Measurements from ENCODE around the gene FAM118A.
"Not testable (repeated sequence)": the region's sequence is repeated elsewhere in the genome, so short reads cannot be mapped to it uniquely, and the experiment has no call there.

The FAM118A gene

DNA sequence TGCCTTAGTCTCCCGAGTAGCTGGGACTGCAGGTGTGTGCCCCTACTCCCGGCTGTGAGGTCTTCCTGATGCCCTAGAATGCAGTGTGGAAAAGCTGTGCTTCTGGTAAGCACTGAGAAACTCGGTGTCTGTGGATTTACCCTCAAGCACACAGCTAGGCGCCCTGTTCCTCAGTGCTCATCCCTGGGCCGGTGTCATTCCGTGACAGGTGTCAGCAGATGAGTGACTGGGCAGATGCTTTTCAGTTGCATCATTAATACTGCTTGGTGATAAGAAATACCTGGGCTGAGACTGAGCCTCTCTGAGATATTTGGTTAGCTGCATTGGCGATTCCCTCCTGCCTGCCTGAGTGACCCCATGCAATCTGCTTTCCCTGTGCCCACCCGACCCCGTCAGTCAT is 21.8 kb downstream of the FAM118A start:
- DNase-seq (ENCODE audit: low spot score), result no peak

DNA sequence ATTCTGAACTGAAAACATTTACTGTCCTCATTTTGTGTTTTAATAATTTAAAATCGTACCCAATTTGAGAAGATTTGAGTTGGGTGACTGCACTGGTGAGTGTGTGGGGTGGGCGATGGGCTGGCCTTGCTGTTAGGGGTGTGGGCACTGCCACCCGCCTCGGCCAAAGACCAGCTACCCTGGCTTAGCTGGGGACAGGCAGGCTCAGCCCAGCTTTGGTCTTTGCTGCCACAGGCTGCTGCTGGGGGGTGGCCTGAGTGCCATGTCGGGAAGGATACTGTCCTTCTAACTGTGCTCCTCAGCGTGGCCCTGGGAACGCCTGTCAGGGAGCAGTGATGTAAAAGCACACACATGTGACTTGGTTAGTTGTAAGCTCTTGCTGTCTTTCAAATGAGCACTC is 22.3 kb downstream of the FAM118A start:
- DNase-seq (ENCODE audit: low spot score), result no peak

DNA sequence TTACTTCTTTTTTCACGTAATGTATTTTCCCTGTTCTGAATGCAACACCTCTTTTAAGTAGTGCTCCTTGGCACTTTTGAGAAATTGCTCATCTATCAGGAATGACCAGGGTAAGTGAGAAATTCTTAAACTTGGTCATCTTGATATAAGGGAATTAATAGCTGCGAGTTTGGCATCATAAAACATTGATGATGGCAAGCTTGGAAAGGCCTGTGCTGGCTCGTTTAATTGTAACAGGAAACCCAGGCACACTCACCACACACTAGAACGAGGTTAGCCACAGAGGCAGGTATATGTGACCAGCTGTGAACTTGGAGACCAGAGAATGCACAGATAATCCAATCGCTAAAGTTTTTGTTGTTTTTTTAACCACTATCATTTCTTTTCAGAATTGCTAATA is 24.3 kb downstream of the FAM118A start:
- no peak for DNase-seq (ENCODE audit: low spot score)

DNA sequence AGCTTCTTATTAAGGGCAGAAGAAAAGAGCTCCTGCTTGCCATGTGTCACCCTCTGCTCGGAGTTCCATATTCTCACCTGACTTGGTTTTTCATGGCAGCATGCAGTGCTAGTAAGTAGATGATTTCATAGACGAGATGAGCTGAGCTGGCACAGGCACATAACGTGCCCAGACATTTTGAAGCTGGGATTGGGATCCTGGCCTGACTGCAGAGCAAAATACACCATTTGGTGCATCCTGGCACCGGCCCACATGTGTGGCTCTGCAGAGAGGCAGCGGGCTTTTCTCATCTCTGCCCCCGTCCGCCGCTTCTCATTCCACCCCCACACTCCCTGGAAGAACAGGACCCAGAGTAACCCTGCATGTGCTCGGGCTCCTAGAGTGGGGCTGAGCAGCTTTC is 24.8 kb downstream of the FAM118A start:
- peak; percentile 45 for DNase-seq (ENCODE audit: low spot score)

DNA sequence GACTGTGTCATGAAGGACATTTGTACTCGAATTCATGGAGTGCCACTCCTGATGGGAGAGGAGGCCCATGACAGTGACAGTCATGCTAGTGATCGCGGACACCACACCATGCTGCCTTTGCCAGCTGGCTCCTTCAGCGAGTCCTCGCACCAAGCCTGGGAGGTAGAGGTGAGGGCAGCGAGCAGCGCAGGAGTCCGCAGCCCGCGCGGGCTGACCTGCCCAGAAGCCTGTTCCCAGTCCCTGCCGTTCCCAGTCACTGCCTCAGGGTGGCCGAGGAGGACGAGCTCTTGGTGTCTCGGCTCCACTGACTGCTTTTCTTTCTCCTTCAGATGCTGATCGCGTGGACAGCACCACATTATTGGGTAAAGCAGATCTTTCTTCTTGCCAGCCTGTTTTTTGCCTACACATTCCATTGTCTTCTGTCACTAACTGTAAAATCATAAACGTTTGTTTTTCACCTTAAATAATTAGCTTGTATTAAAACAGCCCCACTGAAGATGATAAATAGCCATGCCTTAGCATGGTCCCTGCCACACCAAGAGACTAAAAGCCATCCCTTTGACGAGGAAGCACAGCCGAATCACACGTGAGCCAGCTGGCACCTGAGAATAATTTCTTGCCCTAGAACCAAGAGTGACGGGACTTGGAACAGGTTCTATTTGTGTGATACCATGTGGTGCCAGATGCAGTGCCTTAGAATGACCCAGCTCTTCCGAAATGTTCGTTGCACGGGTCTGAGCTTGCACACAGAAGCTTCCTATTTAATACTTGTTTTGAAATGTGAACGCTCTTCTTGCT is 25.5 kb downstream of the FAM118A start:
- no peak for DNase-seq (ENCODE audit: low spot score)

DNA sequence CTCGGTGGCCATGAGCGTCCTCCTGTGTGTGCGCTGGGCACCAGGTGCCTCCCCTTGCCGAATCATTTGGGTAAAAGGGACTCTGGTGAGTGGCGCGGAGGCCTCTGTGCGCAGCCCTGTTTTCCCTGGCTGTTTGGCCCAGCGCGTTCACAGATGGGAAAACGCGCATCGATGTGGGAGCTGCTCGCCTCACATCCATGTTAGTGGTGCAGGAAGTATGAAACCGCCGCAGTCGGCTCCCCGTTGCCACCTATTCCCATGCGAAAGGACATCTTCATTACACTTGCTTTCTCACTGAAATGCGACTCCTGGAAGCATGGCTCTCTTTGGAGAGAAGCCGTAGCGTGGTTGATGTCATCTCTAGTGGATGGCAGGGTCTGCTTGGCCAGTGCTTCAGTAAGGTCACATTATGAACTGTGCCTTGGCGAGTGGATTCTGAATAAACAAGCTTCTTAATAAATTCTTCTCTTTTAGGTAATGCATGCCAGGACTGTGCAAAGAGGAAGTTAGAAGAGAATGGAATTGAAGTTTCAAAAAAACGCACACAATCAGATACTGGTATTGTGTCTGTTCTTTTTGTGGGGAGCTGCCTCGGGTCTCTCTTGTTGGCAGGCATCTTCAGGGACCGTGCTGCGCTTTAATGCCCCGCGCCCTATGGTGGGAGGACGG is 26.3 kb downstream of the FAM118A start:
- no peak for DNase-seq (ENCODE audit: low spot score)

DNA sequence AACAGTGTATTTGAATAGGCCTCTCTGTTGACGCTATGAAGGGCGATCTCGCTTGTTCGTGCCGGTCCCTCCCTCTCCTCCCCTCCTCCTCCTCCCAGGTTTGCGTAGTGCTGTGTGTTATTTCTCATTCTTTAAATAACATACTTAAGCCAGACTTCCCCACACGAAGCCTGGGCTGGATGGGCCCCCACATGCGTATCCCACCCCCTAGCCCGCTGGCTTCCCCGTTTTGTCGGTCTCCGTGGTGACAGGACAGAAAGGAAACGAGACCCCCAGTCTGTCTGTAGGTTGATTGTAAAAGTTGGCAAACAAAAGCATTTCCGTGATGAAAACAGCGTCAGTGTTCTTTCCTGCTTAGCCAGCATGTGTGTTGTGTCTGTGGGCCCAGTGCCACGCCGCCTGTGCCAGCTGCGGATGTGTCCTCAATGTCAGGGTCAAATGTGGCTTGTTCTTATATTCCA is 27.3 kb downstream of the FAM118A start:
- DNase-seq (ENCODE audit: low spot score), result peak; percentile 81

DNA sequence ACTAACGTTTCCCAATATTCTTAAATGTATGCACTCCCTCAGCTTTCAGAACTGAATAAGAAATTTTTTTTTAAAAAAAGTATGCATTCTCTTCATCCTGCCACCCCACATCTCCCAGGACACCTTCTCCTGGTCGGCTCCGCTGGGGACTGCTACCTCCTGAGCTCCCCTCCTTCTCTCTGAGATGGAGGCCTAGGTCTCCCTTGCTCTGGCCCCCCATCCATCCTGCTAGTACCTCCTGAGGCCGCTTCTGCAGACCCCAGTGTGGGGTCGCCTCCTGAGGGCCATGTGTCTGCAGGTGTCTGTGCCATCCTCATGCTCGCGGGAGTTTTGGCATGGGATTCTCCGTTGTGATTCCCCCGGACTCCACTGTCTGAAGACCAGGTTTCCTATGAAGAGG is 27.8 kb downstream of the FAM118A start:
- DNase-seq (ENCODE audit: low spot score), result no peak

DNA sequence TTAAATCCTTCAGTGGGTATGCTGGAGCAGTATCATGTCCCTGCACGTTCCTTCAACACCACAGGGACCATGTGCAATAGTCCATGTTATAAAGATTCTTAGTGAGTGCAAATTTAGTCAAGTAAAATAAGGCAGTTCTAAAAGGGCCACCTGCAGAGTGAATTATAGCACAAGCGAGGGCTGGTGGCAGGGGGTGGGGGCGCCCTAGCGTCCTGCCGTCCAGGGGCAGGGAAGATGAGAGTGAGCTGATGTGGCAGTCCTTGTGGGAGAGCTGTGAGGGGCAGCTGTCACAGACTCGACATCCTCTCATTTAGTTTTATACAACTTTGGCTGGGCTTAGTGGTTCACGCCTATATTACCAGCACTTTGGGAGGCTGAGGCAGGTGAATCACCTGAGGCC is 29.1 kb downstream of the FAM118A start:
- no peak for DNase-seq (ENCODE audit: low spot score)

DNA sequence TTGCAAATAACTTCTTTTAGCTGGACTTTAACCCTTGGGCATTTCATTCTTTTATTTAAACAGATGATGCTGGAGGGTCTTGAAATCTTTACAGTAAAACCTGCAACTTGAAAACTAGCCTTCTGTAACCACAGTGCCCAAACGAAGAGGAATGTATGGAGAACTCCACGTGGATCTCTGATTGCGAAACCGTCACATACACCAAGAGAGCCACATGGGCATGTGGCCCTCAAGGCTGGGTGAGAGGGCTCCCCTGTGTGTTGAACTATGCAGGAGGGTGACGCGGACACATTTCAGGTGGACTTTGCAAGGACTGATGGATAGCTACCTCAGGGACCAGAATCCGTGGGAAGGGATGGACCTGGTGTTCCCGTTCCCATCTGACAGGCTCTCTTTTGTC is 30.6 kb downstream of the FAM118A start:
- DNase-seq (ENCODE audit: low spot score), result no peak

DNA sequence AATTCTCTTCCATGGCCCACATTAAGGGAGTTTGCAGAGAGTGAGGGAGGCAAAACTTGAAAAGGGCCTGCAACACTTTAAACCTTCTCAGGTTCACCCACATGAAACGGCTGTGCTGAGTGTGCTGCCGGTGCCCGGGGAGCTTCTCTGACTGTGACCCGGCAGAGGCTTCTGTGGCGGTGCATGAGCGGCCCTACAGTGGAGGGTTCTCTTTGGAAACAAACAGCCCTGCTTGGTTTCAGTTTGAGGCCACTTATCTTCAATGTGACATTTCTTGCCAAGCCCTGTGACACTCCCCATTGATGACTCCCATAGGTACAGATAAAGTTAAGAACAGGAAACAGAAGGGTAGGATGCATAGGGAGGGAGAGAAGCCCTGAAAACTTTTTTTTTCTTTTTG is 31.8 kb downstream of the FAM118A start:
- no peak for DNase-seq (ENCODE audit: low spot score)

DNA sequence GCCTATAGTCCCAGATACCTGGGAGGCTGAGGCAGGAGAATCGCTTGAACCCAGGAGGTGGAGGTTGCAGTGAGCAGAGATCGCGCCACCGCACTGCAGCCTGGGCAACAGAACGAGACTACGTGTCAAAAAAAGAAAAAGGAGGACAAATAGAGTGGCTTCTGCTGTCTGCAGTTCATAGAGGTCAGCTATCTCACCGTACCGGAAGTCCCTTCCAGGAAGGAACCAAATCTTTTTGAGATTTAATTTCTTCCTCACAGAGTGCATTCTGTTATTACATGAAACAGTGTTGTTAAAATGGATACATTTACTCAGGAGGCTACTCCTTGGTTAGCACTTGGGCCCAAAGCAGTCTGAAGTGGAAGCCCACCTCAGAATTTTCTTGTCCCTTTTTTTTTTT is 33.4 kb downstream of the FAM118A start:
- DNase-seq (ENCODE audit: low spot score), result no peak

DNA sequence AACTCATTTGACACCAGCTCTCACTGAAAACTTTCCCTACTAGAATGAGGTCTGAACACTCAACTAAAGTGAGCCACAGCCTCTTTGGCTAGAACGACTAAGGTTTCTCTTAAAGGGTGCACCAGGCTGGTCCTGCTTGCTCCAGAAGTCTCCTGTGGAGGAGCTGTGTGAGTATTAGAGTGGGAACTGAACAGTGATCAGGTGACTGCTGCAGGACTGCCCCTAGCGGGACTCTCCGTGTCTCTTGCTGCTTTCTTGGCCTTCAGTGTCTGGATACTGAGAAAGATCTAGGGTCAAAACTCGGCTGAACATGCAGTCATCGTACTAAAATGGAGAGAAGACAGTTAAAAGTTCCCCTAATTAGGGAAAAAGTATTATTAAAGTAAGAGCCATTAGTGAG is 34.6 kb downstream of the FAM118A start:
- DNase-seq (ENCODE audit: low spot score), result peak; percentile 40

DNA sequence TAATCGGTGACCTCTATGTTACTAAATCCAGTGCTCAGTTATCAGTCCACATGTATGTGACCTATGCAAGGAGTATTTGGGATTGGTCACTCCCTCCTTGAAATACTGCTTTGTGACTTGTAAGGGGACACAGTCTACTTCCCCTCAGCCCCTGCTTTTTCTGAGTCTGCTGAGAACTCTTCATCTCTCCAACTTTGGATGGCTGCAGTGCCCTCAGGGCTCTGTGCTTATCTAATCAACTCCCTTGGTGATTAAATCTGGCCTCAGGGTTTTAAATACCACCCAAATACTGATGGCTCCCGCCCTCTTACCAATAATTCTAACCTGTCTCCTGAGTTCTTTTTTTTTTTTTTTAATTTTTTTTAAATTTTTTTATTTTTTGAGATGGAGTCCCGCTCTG is 40.2 kb downstream of the FAM118A start:
- no peak for DNase-seq (ENCODE audit: low spot score)

DNA sequence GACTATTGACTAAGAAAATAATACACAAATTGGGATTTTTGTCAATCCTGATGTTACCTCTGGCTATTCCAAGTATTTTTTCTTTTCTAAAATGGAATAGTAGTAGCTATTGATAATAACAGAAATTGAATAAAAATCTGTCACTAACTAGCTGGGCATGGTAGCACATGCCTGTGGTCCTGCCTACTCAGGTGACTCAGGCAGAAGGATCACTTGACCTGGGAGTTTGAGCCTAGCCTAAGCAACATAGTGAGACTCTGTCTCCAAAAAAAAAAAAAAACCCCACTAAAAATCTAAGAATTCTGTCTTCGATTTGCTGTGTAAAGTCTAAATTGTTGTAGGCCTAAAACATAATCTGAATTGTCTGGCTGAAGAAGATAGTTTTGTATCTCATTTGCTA is 42.2 kb downstream of the FAM118A start:
- no peak for DNase-seq (ENCODE audit: low spot score)

DNA sequence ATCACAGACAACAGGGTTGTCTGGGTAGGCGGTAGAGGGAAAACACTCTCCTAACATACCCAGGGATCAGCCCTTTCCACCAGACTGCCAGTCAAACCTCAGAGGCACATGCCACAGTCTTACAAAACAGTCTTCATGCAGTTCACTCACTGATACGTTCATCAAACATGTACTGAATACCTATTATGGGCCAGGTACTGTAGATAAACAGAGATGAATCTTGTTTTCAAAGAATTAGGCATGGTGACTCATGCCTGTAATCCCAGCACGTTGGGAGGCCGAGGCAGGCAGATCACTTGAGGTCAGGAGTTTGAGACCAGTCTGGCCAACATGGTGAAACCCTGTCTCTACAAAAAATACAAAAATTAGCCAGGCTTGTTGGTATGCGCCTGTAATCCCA is 43.0 kb downstream of the FAM118A start:
- not testable (repeated sequence) for DNase-seq (ENCODE audit: low spot score)

DNA sequence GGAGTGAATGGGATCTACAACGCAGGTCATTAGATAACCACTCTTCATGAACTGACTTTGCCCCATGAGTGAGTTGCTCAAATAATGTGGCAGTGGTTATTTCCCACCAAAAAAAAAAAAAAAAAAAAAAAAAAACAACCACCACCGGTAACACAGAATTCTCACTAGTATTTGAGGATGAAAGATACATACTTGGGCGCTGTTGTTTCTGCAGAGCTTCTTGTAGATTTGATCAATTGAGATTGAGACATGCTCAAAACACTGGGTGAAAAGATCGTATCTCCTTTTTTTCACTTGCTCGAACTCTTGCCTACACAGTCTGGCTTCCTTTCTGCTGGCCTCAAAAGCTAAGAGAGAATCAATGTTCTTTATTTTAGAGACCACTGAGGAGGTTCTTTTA is 44.1 kb downstream of the FAM118A start:
- no peak for DNase-seq (ENCODE audit: low spot score)

DNA sequence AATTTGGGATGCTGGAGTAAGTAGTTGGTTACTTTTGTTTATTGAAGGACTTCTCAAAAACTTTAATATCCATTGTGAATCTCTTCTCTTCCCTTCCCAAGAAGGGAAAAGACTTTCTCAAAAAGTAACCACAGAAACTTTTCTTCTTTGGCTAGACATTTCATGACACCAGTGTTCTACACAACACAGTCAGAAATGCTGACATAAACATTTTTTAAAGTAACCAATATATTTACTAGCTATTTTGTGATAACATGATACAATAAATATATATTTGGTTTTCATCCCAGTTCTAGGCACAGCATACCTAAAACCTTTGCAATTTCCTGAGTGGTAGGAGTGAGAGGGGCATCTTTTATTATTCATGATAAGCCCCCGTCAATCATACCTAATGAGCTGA is 47.8 kb downstream of the FAM118A start:
- DNase-seq (ENCODE audit: low spot score), result no peak

DNA sequence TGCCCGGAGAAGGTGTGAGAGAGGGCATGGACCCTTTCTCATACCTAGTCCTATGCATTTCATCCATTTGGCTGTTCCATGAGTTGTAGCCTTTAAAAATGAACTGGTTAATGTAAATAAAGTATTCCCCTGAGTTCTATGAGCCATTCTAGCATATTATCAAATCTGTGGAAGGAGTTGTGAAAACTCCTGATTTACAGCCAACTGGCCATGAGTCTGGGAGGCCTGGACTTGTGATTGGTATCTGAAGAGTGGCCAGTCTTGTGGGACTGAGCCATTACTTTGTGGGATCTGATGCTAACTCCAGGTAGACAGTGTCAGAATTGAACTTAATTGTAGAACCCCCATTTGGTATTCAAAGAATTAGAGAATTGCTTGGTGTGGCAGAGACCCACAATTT is 48.4 kb downstream of the FAM118A start:
- DNase-seq (ENCODE audit: low spot score), result no peak

DNA sequence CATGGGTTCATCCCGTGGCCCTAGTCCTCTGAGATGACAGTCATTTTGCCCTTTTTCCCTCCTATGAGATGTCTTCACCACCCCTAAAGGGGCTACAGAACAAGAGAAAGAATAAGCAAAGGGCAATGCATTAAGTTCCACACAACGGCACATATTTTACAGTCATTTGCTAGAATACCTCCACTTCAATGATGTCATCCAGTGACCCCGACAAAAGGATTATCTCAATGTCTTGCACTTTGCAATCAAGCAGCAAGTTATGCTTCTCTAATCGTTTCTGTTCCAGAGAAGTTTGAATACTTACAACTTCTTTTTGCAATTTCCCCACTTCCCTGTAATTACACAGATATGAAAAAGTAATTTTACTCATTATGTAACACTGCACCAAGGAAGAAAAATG is 49.9 kb downstream of the FAM118A start:
- DNase-seq (ENCODE audit: low spot score), result no peak

DNA sequence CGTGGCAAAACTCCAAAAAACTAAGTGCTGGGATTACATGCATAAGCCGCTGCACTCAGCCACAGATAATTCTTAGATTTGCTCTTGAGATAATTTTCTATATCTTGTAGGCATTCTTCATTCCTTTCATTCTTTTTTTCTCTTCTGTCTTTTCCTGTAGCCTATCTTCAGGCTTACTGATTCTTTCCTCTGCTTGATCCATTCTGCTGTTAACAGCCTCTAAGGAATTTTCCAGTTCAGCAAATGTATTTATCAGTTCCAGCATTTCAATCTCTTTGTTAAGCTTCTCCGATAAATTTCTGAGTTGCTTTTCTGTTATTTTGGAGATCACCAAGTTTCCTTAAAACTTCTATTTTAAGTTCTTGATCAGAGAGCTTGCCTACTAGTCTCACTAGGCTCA is 57.0 kb downstream of the FAM118A start:
- DNase-seq (ENCODE audit: low spot score), result no peak

DNA sequence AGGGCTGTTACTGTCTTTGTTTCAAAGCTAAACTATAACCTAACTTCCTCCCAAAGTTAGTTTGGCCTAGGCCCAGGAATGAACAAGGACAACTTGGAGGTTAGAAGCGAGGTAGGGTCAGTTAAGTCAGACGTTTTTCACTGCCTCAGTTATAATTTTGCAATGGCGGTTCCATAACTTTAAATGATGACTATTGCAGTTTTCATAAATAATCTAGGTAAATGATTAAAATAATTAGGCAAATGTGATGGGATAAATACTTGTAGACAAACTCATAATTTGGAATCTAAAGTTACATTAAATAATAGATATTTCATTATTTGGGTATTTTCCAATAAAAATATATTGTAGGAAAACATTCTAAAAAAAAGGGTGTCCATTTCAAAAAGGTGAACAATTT is 63.9 kb downstream of the FAM118A start:
- not testable (repeated sequence) for DNase-seq (ENCODE audit: low spot score)

DNA sequence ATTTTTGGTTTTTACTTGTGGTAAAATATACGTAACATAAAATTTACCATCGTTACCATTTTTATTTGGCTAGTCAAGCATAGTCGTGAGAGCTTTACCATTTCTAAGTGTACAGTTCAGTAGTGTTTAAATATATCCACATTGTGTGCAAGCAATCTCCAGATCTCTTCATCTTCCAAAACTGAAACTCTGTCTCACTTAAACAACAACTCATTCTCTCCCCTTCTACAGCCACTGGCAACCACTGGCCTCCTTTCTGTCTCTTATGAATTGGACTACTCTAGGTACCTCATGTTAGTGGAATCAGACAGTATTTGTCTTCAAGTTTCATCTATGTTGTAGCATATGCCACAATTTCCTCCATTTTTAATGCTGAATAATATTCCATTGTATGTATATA is 66.3 kb downstream of the FAM118A start:
- DNase-seq (ENCODE audit: low spot score), result no peak

DNA sequence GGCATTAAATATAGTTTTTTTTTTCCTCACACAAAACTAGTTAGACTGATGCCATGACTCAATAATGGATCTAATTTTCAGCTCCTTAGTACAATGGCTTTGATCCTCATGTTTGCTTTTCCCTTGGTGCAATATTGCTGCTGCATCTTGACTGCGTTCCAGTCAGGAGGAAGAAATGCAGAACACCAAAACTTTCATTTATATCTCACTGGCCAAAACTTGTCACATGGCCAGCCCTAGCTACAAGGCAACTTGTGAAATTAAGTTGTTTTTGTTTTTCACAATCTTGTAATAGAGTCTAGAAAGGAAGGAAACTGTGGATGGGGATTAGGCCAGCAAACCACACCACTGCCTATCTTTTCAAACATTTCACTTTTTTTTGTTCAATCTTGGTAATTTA is 67.0 kb downstream of the FAM118A start:
- peak; percentile 14 for DNase-seq (ENCODE audit: low spot score)

All from Ammon's horn (tissue), 1 donor.